SHP77 treated with DMSO at 0.1 percent for 48 hours (cell line): ENCODE data around the gene TLK2.
A peak's percentile ranks its signal among the peaks of the same experiment; 100 is the strongest.
"Not testable (repeated sequence)": the region's sequence is repeated elsewhere in the genome, so short reads cannot be mapped to it uniquely, and the experiment has no call there.

Experiments used
- DNase-seq: peaks from one replicate; lab custom pipeline; 2025; lab: John Stamatoyannopoulos, UW

Gene TLK2

DNA sequence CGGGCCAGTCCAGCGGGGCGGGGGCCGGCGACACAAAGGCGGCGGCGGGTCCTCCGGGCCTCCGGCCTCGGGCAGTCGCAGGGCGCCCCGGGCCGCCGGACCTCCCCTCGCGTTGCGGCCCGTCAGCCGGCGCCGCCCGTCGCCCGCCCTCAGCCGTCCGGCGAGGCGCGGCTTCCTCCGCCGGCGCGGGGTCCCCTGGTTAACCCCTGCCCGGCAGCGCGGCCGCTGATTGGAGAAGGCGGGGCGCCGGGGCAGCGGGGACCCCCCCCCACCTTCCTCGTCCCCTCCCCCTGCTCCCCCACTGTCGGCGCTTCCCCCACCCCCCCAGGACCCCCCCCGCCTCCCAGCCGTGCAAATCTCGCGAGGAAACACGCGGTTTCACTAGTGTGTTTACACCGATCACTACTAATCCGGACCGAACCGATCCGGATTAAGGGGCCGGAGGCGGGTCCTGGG lies at the start of gene TLK2:
TLK2 (plus strand) TSS at position 402 of the 456 bp plus-strand sequence. CDS start 2,301 bp downstream, outside the sequence.
- no peak for DNase-seq

DNA sequence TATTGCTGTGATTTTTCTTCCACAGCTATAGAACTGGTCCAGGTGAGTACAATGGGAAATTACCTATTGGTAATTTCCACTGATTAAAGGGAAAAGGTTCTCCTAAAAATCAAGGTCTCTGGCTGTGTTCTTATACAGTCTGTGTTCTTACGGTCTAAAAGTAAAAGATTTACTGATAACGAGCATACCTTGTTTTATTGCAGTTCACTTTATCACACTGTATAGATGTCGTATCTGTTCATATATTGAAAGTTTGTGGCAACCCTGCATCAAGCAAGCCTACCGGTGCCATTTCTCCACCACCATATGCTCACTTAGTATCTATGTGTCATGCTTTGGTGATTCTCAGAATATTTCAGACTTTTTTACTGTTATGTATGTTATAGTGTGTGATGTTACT lies 43.4 kb upstream of the TLK2 start:
- not testable (repeated sequence) for DNase-seq

DNA sequence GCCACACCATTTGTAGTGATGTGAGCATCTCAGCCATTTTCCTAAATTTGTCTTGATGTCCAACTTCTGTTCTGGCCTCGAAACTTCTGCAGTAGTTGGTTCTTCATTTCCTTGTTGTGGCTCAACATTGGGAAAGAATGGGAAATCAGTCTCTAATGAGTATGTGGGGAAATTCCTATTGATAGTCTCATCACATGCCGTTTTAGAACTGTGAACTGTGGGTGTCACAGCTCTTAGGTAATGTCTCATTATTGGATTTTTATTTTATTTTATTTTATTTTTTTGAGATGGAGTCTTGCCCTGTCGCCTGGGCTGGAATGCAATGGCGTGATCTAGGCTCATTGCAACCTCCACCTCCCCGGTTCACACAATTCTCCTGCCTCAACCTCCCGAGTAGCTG lies 37.4 kb upstream of the TLK2 start:
- DNase-seq = not testable (repeated sequence)

DNA sequence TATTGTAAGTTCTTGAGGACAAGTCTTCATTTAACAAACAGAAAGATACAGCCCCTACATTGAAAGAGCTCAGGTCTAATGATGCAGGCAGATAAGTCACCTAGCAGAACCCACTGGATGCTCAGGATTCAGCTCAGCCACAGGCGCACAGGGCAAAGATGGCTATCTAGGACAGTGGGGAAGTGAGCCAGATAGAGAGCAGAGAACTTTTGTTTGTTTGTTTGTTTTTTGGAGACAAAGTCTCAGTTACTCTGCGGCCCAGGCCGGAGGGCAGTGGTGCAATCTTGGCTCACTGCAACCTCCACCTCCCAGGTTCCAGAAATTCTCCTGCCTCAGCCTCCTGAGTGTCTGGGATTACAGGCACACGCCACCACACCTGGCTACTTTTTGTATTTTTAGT lies 34.6 kb upstream of the TLK2 start:
- no peak for DNase-seq

DNA sequence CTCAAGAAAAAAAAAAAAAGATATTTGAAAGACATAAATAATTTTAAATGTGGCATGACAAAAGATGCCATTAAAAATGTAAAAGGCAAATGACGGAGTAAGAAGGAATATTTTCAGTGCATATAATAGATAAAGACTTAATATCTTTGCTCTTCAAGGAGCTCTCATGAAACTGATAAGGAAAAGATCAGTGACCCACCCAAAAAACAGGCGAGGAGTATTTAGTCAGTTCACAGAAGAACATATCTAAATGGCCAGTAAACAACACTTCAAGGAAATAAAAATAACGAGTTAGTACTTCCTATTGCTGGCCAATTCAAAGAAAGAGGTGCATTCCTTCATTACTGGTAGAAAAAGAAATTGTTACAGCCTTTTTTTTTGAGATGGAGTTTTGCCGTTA lies 32.8 kb upstream of the TLK2 start:
- not testable (repeated sequence) for DNase-seq

DNA sequence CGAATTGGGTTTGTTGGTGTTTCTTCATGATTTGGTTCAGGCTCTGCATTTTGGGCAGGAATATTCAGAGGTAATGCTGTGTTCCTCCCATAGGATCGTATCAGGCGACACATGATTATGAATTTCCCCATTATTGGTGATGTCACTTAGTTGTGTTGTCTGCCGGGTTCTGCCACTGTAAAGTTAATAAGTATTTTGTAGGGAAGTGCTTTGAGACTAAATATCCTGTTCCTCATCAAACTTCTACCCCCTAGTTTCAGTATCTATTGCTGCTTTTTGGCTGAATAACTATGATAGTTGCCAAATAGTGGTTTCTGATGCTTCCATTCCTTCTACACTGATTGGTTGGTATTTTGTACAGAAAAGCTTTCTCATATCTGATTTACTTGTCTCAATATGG lies 26.4 kb upstream of the TLK2 start:
- not testable (repeated sequence) for DNase-seq

DNA sequence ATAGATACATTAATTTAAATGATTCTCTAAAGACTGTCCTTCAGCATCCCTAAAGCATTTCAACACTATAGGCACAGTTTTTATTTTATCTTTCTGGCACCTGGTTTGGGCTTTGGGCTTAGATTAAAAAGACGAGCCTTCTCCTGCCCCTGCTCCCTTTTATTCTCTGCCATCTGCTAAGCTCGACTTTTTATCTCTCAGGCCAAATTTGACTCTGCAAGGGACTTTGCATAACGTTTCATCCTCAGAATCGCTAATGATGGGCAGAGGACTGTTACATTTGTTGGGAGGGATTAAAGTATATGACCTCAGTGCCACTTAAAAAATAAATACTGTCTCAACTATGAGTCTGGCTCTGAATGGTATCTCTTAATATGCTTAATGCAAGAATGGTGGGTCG lies 25.6 kb upstream of the TLK2 start:
- not testable (repeated sequence) for DNase-seq

DNA sequence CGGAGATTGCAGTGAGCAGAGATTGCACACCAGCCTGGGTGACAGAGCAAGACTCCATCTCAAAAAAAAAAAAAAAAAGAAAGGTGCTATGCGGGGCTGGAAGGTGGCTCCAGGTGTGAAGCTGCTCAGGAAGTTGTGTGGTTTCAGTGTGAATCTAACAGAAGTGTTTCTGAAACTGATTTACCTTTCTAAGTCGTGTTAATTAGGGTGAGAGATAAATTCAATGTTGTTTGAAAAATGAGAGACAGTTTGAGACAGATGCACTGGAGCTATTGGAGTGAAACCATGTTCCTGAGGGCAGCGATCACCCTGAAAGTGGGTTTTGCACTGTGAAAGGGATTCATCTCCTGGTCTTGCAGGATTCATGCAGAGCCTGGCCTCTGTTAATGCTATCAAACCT lies 25.0 kb upstream of the TLK2 start:
- not testable (repeated sequence) for DNase-seq

DNA sequence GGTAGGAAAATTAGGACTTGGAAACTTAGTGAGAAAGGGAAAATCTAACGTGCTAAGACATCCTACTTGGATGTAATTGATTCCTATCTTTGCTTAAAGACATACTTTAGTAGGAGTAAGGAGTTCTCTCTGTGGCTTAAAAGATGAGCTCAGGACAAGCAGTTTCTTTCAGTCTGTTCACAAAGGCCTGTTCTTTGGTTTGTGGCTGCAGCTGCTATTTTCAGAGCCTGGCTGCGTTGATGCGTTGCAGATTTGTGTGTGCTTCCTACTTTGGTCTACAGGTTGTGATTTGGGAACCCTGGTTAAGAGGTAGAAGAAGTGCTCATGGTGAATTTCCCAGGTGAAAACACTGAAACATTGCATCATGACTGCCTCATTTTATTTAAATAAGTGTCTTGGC lies 24.5 kb upstream of the TLK2 start:
- DNase-seq = not testable (repeated sequence)

DNA sequence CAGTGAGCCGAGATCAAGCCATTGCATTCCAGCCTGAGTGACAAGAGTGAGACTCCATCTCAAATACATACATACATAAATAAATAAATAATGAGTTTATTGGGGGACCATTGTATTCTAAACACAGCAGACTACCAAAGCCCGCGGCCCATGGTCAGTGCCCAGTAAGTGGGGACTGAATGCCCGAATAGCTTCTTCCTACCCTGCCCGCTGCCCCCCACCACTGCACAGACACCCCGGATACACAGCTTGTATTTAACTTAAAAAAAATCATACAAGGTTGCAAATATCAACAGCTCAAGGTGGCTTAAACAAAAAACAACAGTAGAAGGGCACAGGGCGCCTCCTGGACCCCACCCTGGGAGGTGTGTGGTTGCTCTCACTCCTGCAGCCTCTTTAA lies 22.6 kb upstream of the TLK2 start:
- no peak for DNase-seq

DNA sequence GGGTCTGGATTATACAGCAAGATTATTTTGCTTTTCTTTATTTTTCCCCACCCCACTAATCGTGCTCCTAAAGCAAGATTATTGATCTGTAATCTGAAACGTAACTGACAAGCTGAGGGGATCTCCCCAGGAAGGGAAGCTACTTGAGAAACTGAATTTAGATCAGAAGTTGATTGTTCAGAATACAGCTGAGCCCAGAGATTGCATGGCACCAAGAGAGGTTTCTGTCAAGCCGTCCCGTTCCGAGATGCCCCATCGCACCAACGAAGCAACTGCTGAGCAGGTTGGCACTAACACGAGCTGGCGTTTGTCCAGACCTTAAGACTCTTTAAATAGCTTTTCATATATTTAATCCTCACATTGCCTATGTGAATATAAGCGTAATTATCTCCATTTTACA lies 20.1 kb upstream of the TLK2 start:
- not testable (repeated sequence) for DNase-seq

DNA sequence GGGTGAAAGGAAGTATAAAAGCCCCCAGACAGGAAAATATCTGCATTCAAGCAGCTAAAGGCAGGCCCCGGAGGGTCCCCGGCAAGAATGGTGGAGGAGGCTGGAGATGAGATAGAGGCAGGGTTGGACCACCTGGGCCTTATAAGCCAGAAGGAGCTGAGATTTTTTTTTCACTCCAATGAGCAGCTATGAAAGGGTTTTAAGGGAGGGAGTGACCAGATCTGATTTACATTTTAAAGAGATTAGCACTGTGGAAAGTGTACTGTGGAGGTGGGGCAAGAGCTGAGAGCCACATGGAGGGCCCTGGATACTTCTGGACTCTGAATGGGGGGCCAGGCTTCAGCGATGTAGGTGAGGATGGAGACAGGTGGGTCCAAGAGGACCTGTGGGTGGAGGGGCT lies 14.2 kb upstream of the TLK2 start:
- DNase-seq = not testable (repeated sequence)

DNA sequence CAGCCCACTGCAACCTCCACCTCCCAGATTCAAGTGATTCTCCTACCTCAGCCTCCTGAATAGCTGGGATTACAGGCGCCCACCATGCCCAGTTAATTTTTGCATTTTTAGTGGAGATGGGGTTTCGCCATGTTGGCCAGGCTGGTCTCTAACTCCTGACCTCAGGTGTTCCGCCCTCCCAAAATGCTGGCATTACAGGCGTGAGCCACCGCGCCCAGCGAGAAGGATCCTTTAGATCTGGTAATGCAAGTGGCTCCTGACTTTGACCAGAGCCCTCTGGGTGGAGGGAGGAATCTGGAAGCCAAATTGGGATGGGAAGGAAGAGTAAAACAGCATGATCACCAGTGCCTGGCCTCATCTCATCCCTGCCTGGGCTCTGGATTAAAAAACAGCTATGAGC lies 13.4 kb upstream of the TLK2 start:
- not testable (repeated sequence) for DNase-seq

DNA sequence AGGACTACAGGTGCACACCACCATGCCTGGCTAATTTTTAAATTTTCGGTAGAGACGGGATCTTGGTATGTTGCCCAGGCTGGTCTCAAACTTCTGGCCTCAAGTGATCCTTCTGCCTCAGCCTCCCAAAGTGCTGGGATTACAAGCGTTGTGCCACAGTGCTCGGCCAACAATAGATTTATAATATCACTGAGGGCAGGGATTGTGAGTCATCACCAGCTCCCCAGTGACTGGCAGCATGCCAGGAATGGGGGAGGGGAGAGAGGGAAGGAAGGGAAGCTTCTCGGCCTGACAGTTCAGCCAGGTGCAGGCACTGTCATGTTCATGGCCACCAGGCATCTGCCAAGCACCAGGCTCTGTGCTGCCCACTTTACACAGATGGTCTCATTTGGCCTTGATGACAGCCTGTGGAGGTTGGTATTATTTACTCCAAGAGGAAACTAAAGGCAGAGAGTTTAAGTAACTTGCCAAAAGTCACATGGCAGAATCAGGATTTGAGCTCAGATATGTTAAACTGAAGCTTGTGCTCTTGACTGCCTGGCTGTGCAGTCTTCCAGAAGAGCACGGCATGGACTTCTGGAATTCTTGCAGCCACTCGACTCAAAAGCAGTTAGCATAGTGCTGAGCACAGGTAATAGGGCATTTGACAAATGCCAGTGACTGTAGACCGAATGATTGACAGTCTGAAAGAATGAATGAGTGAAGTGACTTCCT lies 7.8 kb upstream of the TLK2 start:
- peak; percentile 83 for DNase-seq

DNA sequence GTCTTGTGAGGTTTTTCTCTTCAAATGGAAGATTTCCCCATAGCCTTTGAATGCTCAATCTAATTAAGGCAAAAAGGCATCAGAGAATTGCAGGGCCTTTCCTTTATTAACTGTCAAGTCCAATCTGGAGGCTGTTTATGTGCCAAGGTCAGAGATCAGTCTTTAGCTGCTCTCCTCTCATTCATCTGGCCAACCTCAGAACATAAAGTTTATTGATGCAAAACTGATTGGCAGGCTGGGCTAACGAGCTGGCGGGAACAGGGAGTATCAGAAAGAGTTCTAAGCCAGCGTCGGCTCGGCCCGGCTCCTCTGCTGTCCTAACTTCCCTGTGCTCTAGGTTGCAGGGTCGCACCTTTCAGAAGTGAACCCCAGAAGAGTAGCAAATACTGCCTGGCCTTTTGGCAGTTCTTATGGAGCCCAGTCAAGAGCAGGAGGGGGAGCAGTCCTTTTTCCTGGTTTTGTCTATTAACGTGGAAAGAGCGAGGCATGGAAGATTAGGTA lies 7.2 kb upstream of the TLK2 start:
- DNase-seq = not testable (repeated sequence)

DNA sequence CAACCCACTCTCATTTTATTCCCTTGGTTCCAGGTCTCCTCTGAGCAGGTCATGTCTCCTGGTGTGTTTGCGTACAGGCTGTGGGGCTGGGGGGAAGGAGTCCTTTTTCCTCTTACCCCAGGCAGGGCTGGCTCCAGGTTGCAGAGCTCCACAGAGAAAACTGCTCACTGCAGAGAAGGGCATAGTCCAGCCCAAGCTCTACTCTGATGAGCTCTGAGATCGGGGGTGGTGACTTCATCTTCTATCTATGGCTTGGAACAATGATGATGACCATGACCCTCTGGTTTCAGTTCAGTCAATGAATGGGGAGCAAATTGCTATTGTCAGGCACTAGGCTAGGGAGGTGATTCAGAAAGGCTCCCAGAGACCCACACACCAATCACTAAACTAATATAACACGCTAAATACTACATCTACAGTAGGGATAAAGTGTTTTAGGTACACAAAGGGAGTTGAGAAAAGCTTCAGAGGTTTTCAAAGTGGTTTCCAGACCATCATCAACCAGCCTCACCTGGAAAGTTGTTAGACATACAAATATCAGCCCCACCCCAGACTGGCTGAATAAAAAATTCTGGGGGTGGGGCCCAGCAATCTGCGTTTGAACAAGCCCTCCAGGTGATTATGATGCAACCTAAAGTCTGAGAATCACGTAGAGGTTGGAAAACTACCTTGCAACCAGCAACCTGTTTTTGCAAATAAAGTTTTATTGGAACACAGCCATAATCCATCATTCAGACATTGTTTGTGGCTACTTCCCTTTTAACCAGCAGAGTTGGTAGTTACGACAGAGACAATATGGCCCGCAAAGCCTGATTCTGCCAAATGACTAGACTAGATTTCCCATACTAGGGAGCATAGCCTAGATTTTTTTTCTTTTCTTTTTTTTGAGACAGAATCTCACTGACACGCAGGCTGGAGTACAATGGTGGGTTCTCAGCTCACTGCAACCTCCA lies 5.3 kb upstream of the TLK2 start:
- not testable (repeated sequence) for DNase-seq

DNA sequence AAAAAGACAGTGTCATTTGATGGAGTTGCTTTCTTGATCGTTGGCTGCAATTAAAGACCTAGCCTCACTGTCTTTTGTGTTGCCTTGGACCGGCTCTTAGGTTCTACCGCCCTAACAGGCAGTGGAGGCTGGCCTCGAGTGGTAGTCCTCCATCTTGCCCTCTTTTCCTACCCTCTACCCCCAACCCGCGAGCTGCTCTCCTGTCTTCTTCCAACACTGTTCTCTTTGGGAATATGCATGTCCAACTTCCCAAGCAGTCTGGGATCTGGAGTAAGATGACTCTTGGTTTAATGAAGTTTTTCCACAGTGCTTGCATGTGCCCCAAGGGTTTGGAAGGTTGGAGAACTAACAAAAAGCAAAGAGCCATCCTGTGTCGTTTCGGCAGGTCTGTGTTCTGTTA lies 1.5 kb upstream of the TLK2 start:
- DNase-seq = not testable (repeated sequence)

DNA sequence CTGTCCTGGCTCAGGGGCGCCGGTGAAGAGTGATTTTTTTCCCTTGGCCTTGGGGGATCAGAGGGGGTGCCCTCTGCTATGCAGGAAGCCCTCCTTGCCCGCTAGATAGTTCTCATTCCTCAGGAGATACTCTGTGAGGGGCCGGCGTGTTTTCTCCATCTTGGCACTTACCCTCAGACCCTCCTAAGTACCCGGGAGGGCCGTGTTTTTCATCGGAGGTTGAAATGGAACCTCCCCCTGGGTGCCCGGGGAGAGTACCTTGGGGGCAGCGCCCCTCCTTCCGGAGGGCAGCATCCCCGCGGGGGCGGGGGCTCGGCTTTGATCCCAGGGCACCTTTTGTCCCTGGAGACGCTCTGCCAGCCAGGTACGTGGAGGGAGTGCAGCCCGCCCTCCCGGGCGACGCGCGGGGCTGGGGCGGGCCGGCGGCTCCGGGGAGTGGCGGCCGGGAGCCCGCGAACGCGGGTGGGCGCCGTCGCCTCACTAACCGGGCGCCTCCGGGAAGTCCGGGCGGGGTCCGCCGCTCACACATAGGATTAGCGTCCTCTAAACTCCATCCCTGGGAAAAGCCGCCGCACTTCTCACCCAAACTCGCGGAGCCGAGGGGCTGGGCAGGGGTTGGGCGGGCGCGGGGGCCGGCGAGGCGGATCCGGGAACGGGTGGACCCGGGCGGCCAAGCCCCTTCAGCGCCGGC lies 762 bp upstream of the TLK2 start:
- not testable (repeated sequence) for DNase-seq

DNA sequence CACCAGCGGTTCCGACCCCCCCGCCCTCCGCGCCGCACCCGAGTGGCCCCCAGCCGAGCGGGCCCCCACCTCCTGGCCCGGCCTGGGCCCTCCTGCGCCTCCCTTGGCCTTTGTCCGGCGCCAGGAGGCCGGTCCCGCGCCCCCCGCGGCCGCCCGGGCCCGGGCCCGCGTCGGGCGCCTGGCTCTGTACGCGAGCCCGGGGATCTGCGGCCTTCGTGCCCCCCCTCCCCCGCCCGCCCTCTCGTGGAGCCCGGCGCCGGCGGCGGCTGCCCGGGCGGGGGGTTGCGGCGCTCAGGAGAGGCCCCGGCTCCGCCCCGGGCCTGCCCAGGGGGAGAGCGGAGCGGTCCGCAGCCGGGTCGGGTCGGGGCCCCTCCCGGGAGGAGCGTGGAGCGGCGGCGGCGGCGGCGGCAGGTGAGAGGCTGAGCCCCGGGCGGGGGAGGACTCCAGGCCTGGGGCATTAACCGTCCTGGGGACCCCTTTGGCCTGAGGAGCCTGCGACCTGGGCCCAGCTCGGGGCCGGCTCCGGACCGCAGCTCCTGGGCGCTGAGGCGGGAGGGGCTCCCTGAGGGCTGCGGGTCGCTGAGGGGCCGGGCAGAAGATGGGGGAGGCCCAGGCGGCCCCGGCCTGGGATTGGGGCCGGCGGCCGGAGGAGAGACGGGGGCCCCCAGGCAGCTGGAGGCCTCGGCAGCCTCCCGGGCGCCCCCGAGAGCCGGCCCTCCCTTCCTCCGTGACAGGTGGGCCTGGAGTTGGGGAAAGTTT lies 434 bp downstream of the TLK2 start:
- not testable (repeated sequence) for DNase-seq

DNA sequence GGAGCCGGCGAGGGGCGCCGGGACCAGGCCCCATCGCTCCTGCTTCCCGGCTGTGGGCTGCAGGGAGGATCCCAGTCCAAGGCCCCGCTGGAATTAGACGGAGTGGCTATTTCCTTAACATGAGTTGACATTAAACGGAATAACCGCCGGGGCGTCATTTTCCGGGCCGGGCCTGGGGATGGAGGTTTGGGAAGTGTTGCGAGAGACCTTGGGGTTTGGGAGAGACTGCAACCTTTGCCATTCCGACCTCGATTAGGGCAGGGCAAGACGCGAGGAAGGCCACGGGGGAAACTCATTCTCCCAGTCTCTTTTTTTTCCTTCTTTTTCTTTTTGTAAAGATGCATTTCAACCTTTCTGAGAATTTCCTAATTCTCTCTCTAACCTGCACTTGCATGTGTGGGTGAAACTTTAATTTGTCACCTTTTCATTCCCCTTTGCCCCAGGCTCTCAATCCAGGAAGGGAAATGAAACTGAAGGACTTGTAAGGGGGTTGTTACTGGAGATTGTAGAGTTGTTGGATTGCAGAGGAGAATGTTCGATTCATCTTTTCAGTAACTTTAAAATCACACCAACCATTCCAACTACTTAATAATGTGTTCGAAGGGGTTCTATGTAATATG lies 1.1 kb downstream of the TLK2 start:
- DNase-seq = not testable (repeated sequence)

DNA sequence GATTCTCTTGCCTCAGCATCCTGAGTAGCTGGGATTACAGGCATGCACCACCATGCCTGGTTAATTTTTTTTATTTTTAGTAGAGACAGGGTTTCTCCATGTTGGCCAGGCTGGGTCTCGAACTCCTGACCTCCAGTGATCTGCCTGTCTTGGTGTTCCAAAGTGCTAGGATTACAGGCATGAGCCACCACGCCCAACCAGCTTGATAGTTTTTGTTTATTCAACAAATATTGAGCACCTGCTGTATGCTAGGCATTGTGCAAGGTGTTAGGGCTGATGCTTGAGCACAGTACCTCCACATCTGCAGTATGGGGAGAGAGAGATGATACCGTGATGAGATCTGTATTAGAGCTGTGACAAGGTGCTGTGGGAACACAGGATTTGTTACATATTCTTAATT lies 3.9 kb downstream of the TLK2 start:
- DNase-seq = not testable (repeated sequence)
